Measurements from ENCODE around the gene ANKRD24. TPM values are rescaled to one million over a fixed set of nuclear protein-coding genes. Genes with fewer than 3 reads are reported as not detected.
"Not testable (repeated sequence)": the region's sequence is repeated elsewhere in the genome, so short reads cannot be mapped to it uniquely, and the experiment has no call there.

Gene ANKRD24
- total RNA-seq, 1 experiment from 2014 or later = 0.71 TPM

DNA sequence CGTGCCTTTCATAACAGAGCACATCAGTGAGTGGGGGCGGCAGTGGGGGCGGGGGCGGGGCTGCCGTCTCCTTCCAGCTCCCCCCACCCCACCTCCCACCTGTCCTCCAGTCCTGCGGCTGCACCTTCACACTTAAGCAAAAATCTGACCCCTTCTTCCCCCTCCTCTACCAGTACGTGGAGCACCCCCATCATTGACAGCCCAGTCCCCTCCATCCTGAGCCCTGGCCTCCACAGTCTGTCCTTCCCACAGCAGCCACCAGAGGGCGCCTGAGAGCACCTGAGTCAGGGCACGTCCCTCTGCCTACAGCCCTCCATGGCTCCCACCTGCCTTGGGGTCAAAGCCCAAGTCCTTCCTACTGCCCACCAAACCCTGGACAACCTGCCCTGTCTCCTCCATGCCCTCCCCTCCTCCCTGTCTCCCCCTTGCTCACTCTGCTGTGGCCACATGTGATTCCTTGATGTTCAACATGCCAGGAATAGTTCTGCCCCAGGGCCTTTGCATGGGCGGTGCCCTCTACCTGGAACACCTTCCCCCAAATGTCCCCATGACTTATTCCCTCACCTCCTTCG, 50.9 kb downstream of the ANKRD24 start:
- Histone ChIP-seq H3K4me1 (ENCODE audit: low read length) (peaks cover 7% of the 10 kb centered on the region), H3K9ac (ENCODE audit: low read length) (no peak overlapping the region), H3K27ac (ENCODE audit: low read length) (no peak overlapping the region), H2AFZ (ENCODE audit: low read length) (no peak overlapping the region), H4K20me1 (ENCODE audit: insufficient read depth, low read depth, low read length) (no peaks in the 10 kb centered on the region), H3K4me3 (ENCODE audit: low read length) (no peak overlapping the region), H3K9me2 (replicated peaks; ENCODE audit: insufficient read depth, low read length) (no peaks in the 10 kb centered on the region), H3K79me2 (ENCODE audit: low read length) (no peaks in the 10 kb centered on the region), H3K4me2 (ENCODE audit: low read depth, low read length, poor library complexity, severe bottlenecking) (no peak overlapping the region), H3K36me3 (ENCODE audit: insufficient read depth, low read length) (no peaks in the 10 kb centered on the region), H3K27me3 (ENCODE audit: low read length) (no peaks in the 10 kb centered on the region), H3K9me3 (ENCODE audit: low read length) (no peaks in the 10 kb centered on the region)
- peak; percentile 86 for DNase-seq

GRCh38 chr19:4234142-4234861, 51.8 kb downstream of the ANKRD24 start:
- H3K79me2 ChIP-seq (ENCODE audit: low read length) = no peaks in the 10 kb centered on the region
- no peaks in the 10 kb centered on the region for H3K9me3 ChIP-seq (ENCODE audit: low read length)
- no peaks in the 10 kb centered on the region for H3K9me2 ChIP-seq (replicated peaks; ENCODE audit: insufficient read depth, low read length)
- H3K27me3 ChIP-seq (ENCODE audit: low read length) = no peaks in the 10 kb centered on the region
- no peak overlapping the region for H3K9ac ChIP-seq (ENCODE audit: low read length)
- H3K36me3 ChIP-seq (ENCODE audit: insufficient read depth, low read length) = no peaks in the 10 kb centered on the region
- H4K20me1 ChIP-seq (ENCODE audit: insufficient read depth, low read depth, low read length) = no peaks in the 10 kb centered on the region
- no peak overlapping the region for H3K27ac ChIP-seq (ENCODE audit: low read length)
- H2AFZ ChIP-seq (ENCODE audit: low read length) = no peak overlapping the region
- H3K4me2 ChIP-seq (ENCODE audit: low read depth, low read length, poor library complexity, severe bottlenecking) = no peak overlapping the region
- H3K4me3 ChIP-seq (ENCODE audit: low read length) = no peak overlapping the region
- DNase-seq = no peak
- peaks cover 2% of the 10 kb centered on the region for H3K4me1 ChIP-seq (ENCODE audit: low read length)

DNA sequence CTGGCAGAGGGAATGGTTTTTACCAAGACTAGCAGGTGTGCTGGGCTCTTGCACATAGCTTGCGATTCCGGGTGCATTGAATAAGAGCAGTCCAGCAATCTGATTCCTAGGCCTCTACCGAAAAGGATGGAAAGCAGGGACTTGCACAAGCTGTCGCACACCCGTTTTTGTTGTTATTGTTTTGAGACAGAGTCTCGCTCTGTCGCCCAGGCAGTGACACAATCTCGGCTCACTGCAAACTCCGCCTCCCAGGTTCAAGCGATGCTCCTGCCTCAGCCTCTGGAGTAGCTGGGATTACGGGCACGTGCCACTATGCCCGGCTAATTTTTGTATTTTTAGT, 52.3 kb downstream of the ANKRD24 start:
- Histone ChIP-seq H3K9me2 (replicated peaks; ENCODE audit: insufficient read depth, low read length) (no peaks in the 10 kb centered on the region), H3K9ac (ENCODE audit: low read length) (no peak overlapping the region), H3K27ac (ENCODE audit: low read length) (no peak overlapping the region), H3K36me3 (ENCODE audit: insufficient read depth, low read length) (no peaks in the 10 kb centered on the region), H3K9me3 (ENCODE audit: low read length) (no peaks in the 10 kb centered on the region), H2AFZ (ENCODE audit: low read length) (no peak overlapping the region), H3K4me2 (ENCODE audit: low read depth, low read length, poor library complexity, severe bottlenecking) (no peak overlapping the region), H3K27me3 (ENCODE audit: low read length) (no peaks in the 10 kb centered on the region), H3K4me1 (ENCODE audit: low read length) (no peaks in the 10 kb centered on the region), H3K4me3 (ENCODE audit: low read length) (no peak overlapping the region), H3K79me2 (ENCODE audit: low read length) (no peaks in the 10 kb centered on the region), H4K20me1 (ENCODE audit: insufficient read depth, low read depth, low read length) (no peaks in the 10 kb centered on the region)
- no peak for DNase-seq

GRCh38 chr19:4237510-4237909, 55.0 kb downstream of the ANKRD24 start:
- not testable (repeated sequence) for H3K4me3 ChIP-seq (ENCODE audit: low read length); H3K4me1 ChIP-seq (ENCODE audit: low read length); H3K4me2 ChIP-seq (ENCODE audit: low read depth, low read length, poor library complexity, severe bottlenecking); H3K9ac ChIP-seq (ENCODE audit: low read length); DNase-seq; H2AFZ ChIP-seq (ENCODE audit: low read length); H3K9me3 ChIP-seq (ENCODE audit: low read length); H3K36me3 ChIP-seq (ENCODE audit: insufficient read depth, low read length); H3K79me2 ChIP-seq (ENCODE audit: low read length); H4K20me1 ChIP-seq (ENCODE audit: insufficient read depth, low read depth, low read length); H3K27me3 ChIP-seq (ENCODE audit: low read length); H3K27ac ChIP-seq (ENCODE audit: low read length); H3K9me2 ChIP-seq (replicated peaks; ENCODE audit: insufficient read depth, low read length)

GRCh38 chr19:4238831-4239230, 56.3 kb downstream of the ANKRD24 start:
- Histone ChIP-seq H3K9ac (ENCODE audit: low read length) (no peak overlapping the region), H3K4me2 (ENCODE audit: low read depth, low read length, poor library complexity, severe bottlenecking) (no peak overlapping the region), H3K79me2 (ENCODE audit: low read length) (no peaks in the 10 kb centered on the region), H3K27ac (ENCODE audit: low read length) (no peak overlapping the region), H3K4me1 (ENCODE audit: low read length) (no peaks in the 10 kb centered on the region), H3K9me3 (ENCODE audit: low read length) (no peaks in the 10 kb centered on the region), H3K36me3 (ENCODE audit: insufficient read depth, low read length) (no peaks in the 10 kb centered on the region), H4K20me1 (ENCODE audit: insufficient read depth, low read depth, low read length) (no peaks in the 10 kb centered on the region), H3K27me3 (ENCODE audit: low read length) (no peaks in the 10 kb centered on the region), H3K9me2 (replicated peaks; ENCODE audit: insufficient read depth, low read length) (no peaks in the 10 kb centered on the region), H2AFZ (ENCODE audit: low read length) (no peak overlapping the region), H3K4me3 (ENCODE audit: low read length) (no peak overlapping the region)
- DNase-seq = no peak

DNA sequence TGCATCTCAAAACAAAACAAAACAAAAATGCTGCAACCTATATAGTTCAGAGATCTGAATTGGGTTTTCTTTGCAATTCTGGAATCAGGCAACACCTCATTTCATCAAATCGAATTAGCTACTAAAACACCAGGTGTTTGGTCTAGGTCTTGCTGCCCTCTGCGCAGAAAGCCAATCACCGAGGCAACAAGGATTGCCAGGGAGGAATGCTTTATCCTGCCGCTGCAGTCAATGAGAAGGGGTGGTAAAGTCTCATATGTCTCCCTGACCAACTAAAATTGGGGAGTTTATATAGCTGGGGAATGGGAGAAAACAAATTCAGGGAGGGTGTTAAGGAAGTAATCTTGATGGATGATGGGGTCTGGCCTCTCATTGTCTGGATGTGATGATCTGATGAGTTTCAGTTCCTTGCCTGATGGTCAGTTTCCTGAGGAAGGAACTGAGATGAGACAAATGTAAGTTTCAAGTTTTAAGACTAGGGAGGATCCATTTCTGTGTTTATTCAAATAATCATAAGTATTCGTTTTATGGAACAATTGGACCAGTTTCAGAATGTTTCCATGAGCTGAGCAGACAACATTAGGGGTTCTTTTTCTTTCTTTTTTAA, 59.4 kb downstream of the ANKRD24 start:
- Histone ChIP-seq H3K79me2 (ENCODE audit: low read length) (no peaks in the 10 kb centered on the region), H3K9me3 (ENCODE audit: low read length) (no peaks in the 10 kb centered on the region), H2AFZ (ENCODE audit: low read length) (no peak overlapping the region), H3K36me3 (ENCODE audit: insufficient read depth, low read length) (no peaks in the 10 kb centered on the region), H3K9me2 (replicated peaks; ENCODE audit: insufficient read depth, low read length) (no peaks in the 10 kb centered on the region), H3K27me3 (ENCODE audit: low read length) (no peaks in the 10 kb centered on the region), H3K4me2 (ENCODE audit: low read depth, low read length, poor library complexity, severe bottlenecking) (no peak overlapping the region), H3K9ac (ENCODE audit: low read length) (no peak overlapping the region), H3K4me1 (ENCODE audit: low read length) (peaks cover 6% of the 10 kb centered on the region), H4K20me1 (ENCODE audit: insufficient read depth, low read depth, low read length) (no peaks in the 10 kb centered on the region), H3K27ac (ENCODE audit: low read length) (no peak overlapping the region), H3K4me3 (ENCODE audit: low read length) (no peak overlapping the region)
- no peak for DNase-seq

GRCh38 chr19:4245938-4246337, 63.4 kb downstream of the ANKRD24 start:
- H3K36me3 ChIP-seq (ENCODE audit: insufficient read depth, low read length); H3K27me3 ChIP-seq (ENCODE audit: low read length); H3K9me2 ChIP-seq (replicated peaks; ENCODE audit: insufficient read depth, low read length); H3K9ac ChIP-seq (ENCODE audit: low read length); DNase-seq; H3K9me3 ChIP-seq (ENCODE audit: low read length); H3K27ac ChIP-seq (ENCODE audit: low read length); H4K20me1 ChIP-seq (ENCODE audit: insufficient read depth, low read depth, low read length): not testable (repeated sequence)
- Histone ChIP-seq H3K4me1 (ENCODE audit: low read length) (peaks cover 14% of the 10 kb centered on the region), H3K79me2 (ENCODE audit: low read length) (peaks cover 13% of the 10 kb centered on the region), H2AFZ (ENCODE audit: low read length) (peak overlapping the region; percentile 64), H3K4me3 (ENCODE audit: low read length) (peak overlapping the region; percentile 76), H3K4me2 (ENCODE audit: low read depth, low read length, poor library complexity, severe bottlenecking) (peak overlapping the region; percentile 66)

GRCh38 chr19:4246767-4247593, 64.5 kb downstream of the ANKRD24 start, which contains the start of gene YJU2:
Gene YJU2, plus strand, starts transcription at chr19:4247080. Its CDS starts 67 bp downstream, at chr19:4247147.
- peaks cover 13% of the 10 kb centered on the region for H3K36me3 ChIP-seq (ENCODE audit: insufficient read depth, low read length)
- peak within 1 kb of the TSS; percentile 76 for H3K4me3 ChIP-seq (ENCODE audit: low read length)
- peak within 1 kb of the TSS; percentile 81 for H3K27ac ChIP-seq (ENCODE audit: low read length)
- H3K4me1 ChIP-seq (ENCODE audit: low read length) = peaks cover 14% of the 10 kb centered on the region
- no peaks in the 10 kb centered on the region for H3K9me2 ChIP-seq (replicated peaks; ENCODE audit: insufficient read depth, low read length)
- peak; percentile 100 for DNase-seq
- peak within 1 kb of the TSS; percentile 64 for H2AFZ ChIP-seq (ENCODE audit: low read length)
- H3K27me3 ChIP-seq (ENCODE audit: low read length) = no peaks in the 10 kb centered on the region
- H3K9me3 ChIP-seq (ENCODE audit: low read length) = no peaks in the 10 kb centered on the region
- no peaks in the 10 kb centered on the region for H4K20me1 ChIP-seq (ENCODE audit: insufficient read depth, low read depth, low read length)
- peaks cover 13% of the 10 kb centered on the region for H3K79me2 ChIP-seq (ENCODE audit: low read length)
- H3K9ac ChIP-seq (ENCODE audit: low read length) = peak within 1 kb of the TSS; percentile 80
- H3K4me2 ChIP-seq (ENCODE audit: low read depth, low read length, poor library complexity, severe bottlenecking) = peak within 1 kb of the TSS; percentile 66

Data from Karpas-422 (cell line).